ENCODE results near the gene MYO18B.

Gene MYO18B

DNA sequence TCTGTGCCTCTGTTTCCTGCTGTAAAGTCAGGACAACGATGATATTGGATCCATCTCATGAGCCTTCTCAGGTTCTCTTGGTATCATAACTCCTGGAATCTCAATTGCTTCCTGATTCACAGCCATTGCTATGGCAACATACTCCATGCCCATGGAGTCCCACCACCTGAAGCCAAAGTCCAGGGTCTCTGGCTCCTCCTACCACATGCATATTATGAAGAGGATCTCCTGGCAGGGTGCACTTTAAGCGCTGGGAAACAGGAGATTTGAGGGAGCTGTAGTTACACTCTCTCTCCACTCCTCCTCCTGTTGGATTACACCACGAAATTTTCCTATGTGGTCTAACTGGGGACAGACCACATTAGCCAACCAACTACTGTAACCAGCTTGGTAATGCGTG lies 296.4 kb downstream of the MYO18B start:
- no peak for DNase-seq (ENCODE audit: low read depth in 2 of 3, low spot score in 2 of 3)

GRCh38 chr22:26041931-26042330 lies 299.9 kb downstream of the MYO18B start:
- DNase-seq (ENCODE audit: low read depth in 2 of 3, low spot score in 2 of 3) = no peak

DNA sequence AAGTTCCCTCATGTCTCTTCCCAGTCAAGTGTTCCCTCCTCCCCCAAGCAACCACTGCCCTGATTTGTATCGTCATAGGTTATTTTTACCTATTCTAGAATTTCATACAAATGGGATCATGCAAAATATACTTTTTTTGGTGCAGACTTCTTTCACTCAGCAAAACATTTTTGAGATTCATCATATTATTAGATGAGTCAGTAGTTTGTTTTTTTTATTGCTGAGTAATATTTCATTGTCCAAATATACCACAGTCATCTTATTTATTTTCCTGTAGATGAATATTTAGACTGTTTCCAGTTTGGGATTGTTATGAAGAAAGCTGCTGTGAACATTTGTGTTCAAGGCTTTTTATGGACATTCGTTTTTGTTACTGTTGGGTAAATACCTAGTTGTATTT lies 301.0 kb downstream of the MYO18B start:
- no peak for DNase-seq (ENCODE audit: low read depth in 2 of 3, low spot score in 2 of 3)

GRCh38 chr22:26045051-26045450 lies 303.1 kb downstream of the MYO18B start:
- no peak for DNase-seq (ENCODE audit: low read depth in 2 of 3, low spot score in 2 of 3)

- DNase-seq (ENCODE audit: low read depth in 2 of 3, low spot score in 2 of 3) = no peak
These were observed 303.9 kb downstream of the MYO18B start for GRCh38 chr22:26045860-26046259.

DNA sequence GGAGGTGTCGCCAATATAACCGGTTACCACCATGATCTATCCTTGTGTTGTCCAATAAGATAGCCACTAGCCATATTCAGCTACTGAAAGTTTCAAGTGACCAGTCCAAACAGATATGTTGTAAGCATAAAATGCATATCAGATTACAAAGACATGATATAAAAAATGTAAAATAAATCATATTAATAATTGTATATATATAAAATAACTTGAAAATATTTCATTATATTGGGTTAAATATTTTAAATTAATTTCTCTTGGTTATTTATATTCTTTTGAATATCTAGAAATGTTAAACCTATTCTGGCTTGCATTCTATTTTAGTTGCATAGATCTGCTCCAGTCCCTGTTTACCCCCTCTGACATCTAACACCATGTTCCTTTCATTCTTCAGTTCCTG lies 305.5 kb downstream of the MYO18B start:
- no peak for DNase-seq (ENCODE audit: low read depth in 2 of 3, low spot score in 2 of 3)

- no peak for DNase-seq (ENCODE audit: low read depth in 2 of 3, low spot score in 2 of 3)
These were observed 305.9 kb downstream of the MYO18B start for GRCh38 chr22:26047920-26048319.

DNA sequence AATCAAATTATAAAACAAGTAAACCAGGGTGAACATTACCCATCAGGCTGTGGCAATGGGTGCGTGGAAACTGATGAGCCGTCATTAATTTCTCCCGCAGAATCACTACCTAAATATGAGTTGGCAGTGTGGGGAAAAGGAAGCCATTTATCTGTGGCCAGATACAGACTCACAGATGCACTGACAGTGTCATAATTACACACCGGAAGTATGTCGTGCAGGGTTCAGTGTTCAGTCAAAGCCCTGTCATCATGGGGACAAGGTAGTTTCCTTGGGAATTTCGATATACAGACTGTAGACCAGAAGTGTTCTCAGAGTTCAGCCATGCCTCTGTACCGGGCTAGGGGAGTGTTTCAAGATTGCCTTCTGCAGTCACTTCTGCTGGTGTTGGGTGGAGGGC lies 308.1 kb downstream of the MYO18B start:
- DNase-seq (ENCODE audit: low read depth in 2 of 3, low spot score in 2 of 3) = no peak

DNA sequence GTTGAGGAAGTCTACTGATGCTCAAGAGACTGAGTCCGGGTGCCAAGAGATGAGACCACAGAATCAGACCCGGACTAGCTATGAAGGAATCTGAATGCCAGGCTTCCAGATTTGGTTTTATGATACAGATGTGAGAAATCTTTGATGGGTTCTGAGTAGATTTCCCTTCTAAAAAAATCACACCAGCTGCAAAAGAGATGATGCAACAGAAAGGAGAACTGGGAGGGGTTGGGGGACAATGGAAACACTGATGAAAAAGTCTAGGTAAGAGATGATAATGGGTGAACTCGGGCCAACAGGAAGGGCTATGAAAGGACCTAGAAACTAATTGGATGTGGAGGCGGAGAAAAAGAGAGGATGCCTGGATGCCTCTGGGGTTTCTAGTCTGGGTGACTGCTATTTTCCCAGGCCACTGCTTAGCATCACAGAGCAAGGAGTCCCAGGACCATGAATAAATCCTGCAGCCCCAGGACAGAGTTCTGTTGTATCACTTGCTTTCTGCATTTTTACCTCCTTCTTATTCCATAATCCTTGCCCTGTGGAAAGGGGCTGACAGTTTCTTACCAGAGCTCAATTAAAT lies 311.8 kb downstream of the MYO18B start:
- no peak for DNase-seq (ENCODE audit: low read depth in 2 of 3, low spot score in 2 of 3)

DNA sequence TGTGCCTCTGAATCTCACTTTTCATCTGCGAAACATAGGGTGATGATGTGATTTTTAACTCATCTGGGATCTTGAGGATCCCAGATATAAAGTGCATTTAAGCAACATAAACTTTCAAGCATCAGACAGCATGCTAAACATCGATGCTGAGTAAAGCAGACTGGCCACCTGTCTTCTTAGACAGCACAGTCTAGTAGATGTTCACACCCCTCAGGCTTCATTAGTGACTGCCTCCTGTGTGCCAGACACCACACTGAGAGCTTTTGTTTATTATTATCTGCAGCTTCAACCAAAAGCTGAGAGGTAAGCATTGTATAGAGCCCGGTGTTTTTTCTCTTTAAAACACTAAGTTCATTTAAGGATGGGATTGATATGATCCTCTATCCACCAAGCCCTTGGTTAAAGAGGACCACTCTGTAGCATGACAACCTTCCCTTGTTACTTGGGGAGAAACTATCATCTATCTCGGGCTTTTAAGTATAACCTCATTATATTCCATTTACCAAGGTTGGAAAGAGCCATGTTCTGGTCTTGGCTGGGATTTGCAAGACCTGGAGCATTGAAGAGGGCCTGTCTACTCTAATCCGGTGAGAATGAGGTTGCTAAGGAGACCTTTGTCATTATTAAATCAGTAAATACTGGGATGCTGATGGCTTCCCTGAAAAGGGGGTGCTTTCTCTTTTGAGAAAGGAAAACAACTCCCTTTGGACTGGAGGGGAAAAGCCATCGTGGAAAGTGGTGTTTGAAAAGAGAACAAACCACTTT lies 313.0 kb downstream of the MYO18B start:
- no peak for DNase-seq (ENCODE audit: low read depth in 2 of 3, low spot score in 2 of 3)

- no peak for DNase-seq (ENCODE audit: low read depth in 2 of 3, low spot score in 2 of 3)
These were observed 313.7 kb downstream of the MYO18B start for GRCh38 chr22:26055693-26056092.

DNA sequence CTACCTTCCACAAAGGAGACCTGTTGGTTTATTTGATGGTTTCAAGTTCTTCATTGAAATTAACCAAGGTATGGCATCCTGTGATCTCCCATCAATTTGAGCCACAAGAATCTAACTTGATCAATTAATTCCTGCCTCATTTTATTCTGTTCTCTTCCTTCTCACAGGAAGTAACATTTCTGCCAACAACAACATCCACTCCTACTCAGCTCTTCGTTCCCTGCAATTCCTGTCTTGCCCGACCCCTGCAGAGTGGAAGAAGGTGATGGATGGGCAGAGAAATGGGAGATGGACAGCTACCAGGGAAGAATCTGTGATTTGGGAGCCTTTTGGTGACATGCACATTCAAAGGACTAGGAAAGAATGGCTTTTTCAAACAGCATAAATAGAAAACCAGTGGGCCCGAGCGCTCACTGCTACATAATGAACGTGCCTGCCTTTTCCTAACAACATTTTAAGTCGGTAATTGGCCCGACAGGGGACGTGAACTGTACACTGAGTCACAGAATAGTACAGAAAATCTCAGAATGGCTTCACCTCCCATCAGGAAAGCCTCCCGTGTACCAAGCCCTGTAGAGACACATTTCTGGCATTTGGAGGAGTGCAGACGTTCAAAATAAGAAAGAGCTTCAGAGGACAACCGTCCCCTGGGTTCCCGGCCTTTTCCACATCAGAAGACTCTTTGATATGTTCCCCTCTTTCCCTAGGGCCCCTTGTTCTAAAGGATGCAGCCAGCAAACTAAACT lies 314.6 kb downstream of the MYO18B start:
- DNase-seq (ENCODE audit: low read depth in 2 of 3, low spot score in 2 of 3) = no peak

- DNase-seq (ENCODE audit: low read depth in 2 of 3, low spot score in 2 of 3) = no peak
These were observed 315.7 kb downstream of the MYO18B start for GRCh38 chr22:26057731-26058130.

GRCh38 chr22:26064048-26064447 lies 322.1 kb downstream of the MYO18B start:
- no peak for DNase-seq (ENCODE audit: low read depth in 2 of 3, low spot score in 2 of 3)

DNA sequence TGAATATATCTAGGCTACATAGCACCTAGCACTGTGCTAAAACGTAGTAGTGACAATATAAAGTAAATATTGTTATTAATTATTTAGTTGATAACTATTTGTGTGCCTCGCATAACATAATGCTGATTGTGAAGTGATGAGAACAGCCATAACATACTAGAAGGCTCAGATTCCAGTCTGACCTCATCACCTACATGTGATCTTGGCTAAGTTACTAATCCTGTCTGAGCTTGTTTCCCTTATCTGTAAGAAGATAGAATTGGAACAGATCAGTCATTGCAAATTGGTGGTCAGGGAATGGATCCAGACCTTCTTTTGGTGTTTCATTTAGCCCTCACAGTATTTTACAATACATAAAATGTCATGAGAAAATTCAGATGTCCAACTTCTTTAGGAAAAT lies 323.9 kb downstream of the MYO18B start:
- DNase-seq (ENCODE audit: low read depth in 2 of 3, low spot score in 2 of 3) = no peak

GRCh38 chr22:26066534-26066933 lies 324.5 kb downstream of the MYO18B start:
- DNase-seq (ENCODE audit: low read depth in 2 of 3, low spot score in 2 of 3) = no peak

DNA sequence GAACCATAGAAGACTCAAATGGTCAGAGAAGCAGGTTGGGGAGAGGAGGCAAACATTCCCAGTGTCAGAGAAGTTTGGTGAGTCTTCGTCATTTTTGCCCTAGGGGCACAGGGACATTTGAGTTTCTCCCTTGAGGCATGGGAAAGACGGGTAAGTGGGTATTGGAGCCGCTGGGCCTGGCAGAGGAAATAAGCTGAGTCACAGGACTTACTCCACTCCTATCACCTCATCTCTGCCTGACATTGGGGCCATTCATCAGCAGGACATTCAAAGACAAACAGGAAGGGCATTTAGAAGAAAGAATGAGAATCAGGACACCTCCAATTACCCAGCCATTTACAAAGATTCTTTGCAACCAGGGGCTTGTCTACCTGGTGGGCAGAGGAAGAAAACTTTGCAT lies 326.6 kb downstream of the MYO18B start:
- no peak for DNase-seq (ENCODE audit: low read depth in 2 of 3, low spot score in 2 of 3)

DNA sequence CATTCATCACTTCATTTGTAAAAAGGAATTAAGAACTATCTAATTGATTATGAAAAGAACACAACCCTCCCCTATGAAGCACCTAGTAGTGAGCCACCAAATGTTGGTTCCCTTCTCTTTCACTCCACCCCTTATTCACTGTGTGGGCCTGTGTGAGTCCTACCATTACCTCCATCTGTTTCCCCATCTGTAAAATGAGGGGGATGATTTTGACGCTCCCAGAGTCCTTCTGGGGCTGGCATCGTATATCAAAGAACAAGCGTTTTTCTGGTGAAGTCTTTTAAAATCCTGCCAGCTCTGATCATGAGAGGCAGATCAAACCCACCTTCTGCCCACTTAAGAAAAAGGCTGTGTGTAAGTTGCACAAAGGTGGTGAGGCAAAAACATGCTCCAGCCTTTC lies 330.6 kb downstream of the MYO18B start:
- DNase-seq (ENCODE audit: low read depth in 2 of 3, low spot score in 2 of 3) = no peak

GRCh38 chr22:26075251-26075650 lies 333.3 kb downstream of the MYO18B start:
- DNase-seq (ENCODE audit: low read depth in 2 of 3, low spot score in 2 of 3) = no peak

DNA sequence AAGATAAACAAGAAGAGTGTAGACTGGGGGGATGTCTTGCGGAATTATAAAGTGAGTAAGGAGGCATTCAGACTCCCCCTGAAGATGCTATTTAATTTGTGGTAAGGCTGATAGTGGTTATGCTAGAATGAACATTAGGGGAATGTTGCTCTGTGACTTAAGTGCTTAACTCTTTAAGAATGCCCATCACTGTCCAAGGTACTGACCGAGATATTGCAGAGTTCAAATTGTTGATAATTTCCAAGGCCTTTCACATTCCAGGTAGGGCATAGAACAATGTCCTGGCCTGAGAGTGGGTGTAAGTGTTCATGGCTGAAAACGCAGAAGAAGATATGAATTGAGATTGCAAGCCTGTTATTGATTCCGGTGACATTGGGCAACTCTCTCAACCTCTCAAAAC lies 337.0 kb downstream of the MYO18B start:
- no peak for DNase-seq (ENCODE audit: low read depth in 2 of 3, low spot score in 2 of 3)

Data from activated CD8-positive, alpha-beta memory T cell treated with anti-CD3 and anti-CD28 coated beads for 48 hours (primary cell).